ENCODE data around the gene BCL2L14. TPM values are rescaled to one million over a fixed set of nuclear protein-coding genes. Genes with fewer than 3 reads are reported as not detected.
"Not testable (repeated sequence)": the region's sequence is repeated elsewhere in the genome, so short reads cannot be mapped to it uniquely, and the experiment has no call there.

BCL2L14 gene
- total and polyA plus RNA-seq, 4 experiments from 2014 or later, result 0.41 to 1.9 (median 1.5) TPM

GRCh38 chr12:12099102-12099501, 28.4 kb downstream of the BCL2L14 start:
- DNase-seq, result no peak
- Mint-ChIP-seq H3K36me3 (peaks cover 4 to 7% of the 10 kb centered on the region in 2 donors), H3K4me1 (no peaks in the 10 kb centered on the region), H3K9me3 (peaks cover 0 to 12% (median 8%) of the 10 kb centered on the region in 8 donors), H3K27ac (peak overlapping the region in 1 of 7 donors; percentile 8), H3K27me3 (no peaks in the 10 kb centered on the region), H3K4me3 (no peak overlapping the region)
- Histone ChIP-seq H3K4me1 (ENCODE audit: insufficient read depth, low read length) (no peaks in the 10 kb centered on the region), H3K36me3 (ENCODE audit: insufficient read depth, low read length) (no peaks in the 10 kb centered on the region), H3K9me3 (ENCODE audit: control insufficient read depth in 1 of 2, low read length in 2 of 2) (no peaks in the 10 kb centered on the region), H3K27ac (ENCODE audit: low read depth, low read length) (no peak overlapping the region), H3K4me3 (ENCODE audit: low read length in 2 of 2) (no peak overlapping the region), H3K27me3 (ENCODE audit: insufficient read depth, low read length) (no peaks in the 10 kb centered on the region)
- ChIA-PET CTCF (ENCODE audit: partially characterized antibody) (no interaction called here), POLR2A (ENCODE audit: partially characterized antibody) (no interaction called here)
- intact Hi-C loops (cut with micrococcal nuclease), result no loop called here

- no peak overlapping the region for H3K27ac Mint-ChIP-seq
- H3K36me3 Mint-ChIP-seq, result peaks cover 11 to 13% of the 10 kb centered on the region in 2 donors
- no peaks in the 10 kb centered on the region for H3K36me3 ChIP-seq (ENCODE audit: insufficient read depth, low read length)
- peaks cover 0 to 4% of the 10 kb centered on the region in 2 donors for H3K9me3 ChIP-seq (ENCODE audit: control insufficient read depth in 1 of 2, low read length in 2 of 2)
- H3K4me3 ChIP-seq (ENCODE audit: low read length in 2 of 2), result no peak overlapping the region
- H3K4me3 Mint-ChIP-seq, result no peak overlapping the region
- H3K27me3 Mint-ChIP-seq, result peaks cover 2% of the 10 kb centered on the region in 2 donors
- CTCF ChIA-PET (ENCODE audit: partially characterized antibody), result no interaction called here
- no peaks in the 10 kb centered on the region for H3K4me1 Mint-ChIP-seq
- POLR2A ChIA-PET (ENCODE audit: partially characterized antibody), result no interaction called here
- H3K4me1 ChIP-seq (ENCODE audit: insufficient read depth, low read length), result no peaks in the 10 kb centered on the region
- intact Hi-C loops (cut with micrococcal nuclease), result no loop called here
- peaks cover 2 to 61% (median 44%) of the 10 kb centered on the region in 8 donors for H3K9me3 Mint-ChIP-seq
- H3K27me3 ChIP-seq (ENCODE audit: insufficient read depth, low read length), result no peaks in the 10 kb centered on the region
- no peak overlapping the region for H3K27ac ChIP-seq (ENCODE audit: low read depth, low read length)
- DNase-seq, result no peak
Observed at GRCh38 chr12:12107678-12108077, 36.9 kb downstream of the BCL2L14 start.

- Histone ChIP-seq H3K9me3 (ENCODE audit: control insufficient read depth in 1 of 2, low read length in 2 of 2) (peaks cover 0 to 4% of the 10 kb centered on the region in 2 donors), H3K27me3 (ENCODE audit: insufficient read depth, low read length) (no peaks in the 10 kb centered on the region), H3K4me3 (ENCODE audit: low read length in 2 of 2) (no peak overlapping the region), H3K4me1 (ENCODE audit: insufficient read depth, low read length) (no peaks in the 10 kb centered on the region), H3K36me3 (ENCODE audit: insufficient read depth, low read length) (no peaks in the 10 kb centered on the region), H3K27ac (ENCODE audit: low read depth, low read length) (no peak overlapping the region)
- intact Hi-C loops (cut with micrococcal nuclease), result no loop called here
- Mint-ChIP-seq H3K4me1 (no peaks in the 10 kb centered on the region), H3K27me3 (peaks cover 2% of the 10 kb centered on the region in 2 donors), H3K4me3 (no peak overlapping the region), H3K27ac (peak overlapping the region in 1 of 7 donors; percentile 84), H3K9me3 (peaks cover 2 to 55% (median 41%) of the 10 kb centered on the region in 8 donors), H3K36me3 (peaks cover 11 to 13% of the 10 kb centered on the region in 2 donors)
- ChIA-PET POLR2A (ENCODE audit: partially characterized antibody) (no interaction called here), CTCF (ENCODE audit: partially characterized antibody) (no interaction called here)
- DNase-seq, result no peak
Observed at GRCh38 chr12:12108441-12109058, 37.8 kb downstream of the BCL2L14 start.

- intact Hi-C loops (cut with micrococcal nuclease); H3K4me3 ChIP-seq (ENCODE audit: low read length in 2 of 2); H3K27me3 ChIP-seq (ENCODE audit: insufficient read depth, low read length); H3K36me3 ChIP-seq (ENCODE audit: insufficient read depth, low read length); CTCF ChIA-PET (ENCODE audit: partially characterized antibody); H3K4me1 ChIP-seq (ENCODE audit: insufficient read depth, low read length); H3K27me3 Mint-ChIP-seq; H3K4me1 Mint-ChIP-seq; POLR2A ChIA-PET (ENCODE audit: partially characterized antibody); H3K27ac ChIP-seq (ENCODE audit: low read depth, low read length); H3K9me3 ChIP-seq (ENCODE audit: control insufficient read depth in 1 of 2, low read length in 2 of 2): not testable (repeated sequence)
- H3K36me3 Mint-ChIP-seq, result peaks cover 11 to 13% of the 10 kb centered on the region in 2 donors
- peak in 4 of 5 donors; percentile 1 to 44 (median 22) for DNase-seq
- H3K9me3 Mint-ChIP-seq, result peaks cover 2 to 36% (median 28%) of the 10 kb centered on the region in 8 donors
- peak overlapping the region in 1 of 7 donors; percentile 42 for H3K27ac Mint-ChIP-seq
- peak overlapping the region in 6 of 8 donors; percentile 57 to 73 (median 70) for H3K4me3 Mint-ChIP-seq
Observed at GRCh38 chr12:12110923-12111555, 40.3 kb downstream of the BCL2L14 start.

GRCh38 chr12:12115514-12115913, 44.8 kb downstream of the BCL2L14 start:
- DNase-seq, result no peak
- ChIA-PET CTCF (ENCODE audit: partially characterized antibody) (no interaction called here), POLR2A (ENCODE audit: partially characterized antibody) (no interaction called here)
- peaks cover 0 to 4% of the 10 kb centered on the region in 2 donors for H3K36me3 Mint-ChIP-seq
- H3K4me1 Mint-ChIP-seq, result no peaks in the 10 kb centered on the region
- Histone ChIP-seq H3K9me3 (ENCODE audit: control insufficient read depth in 1 of 2, low read length in 2 of 2) (no peaks in the 10 kb centered on the region), H3K27me3 (ENCODE audit: insufficient read depth, low read length) (no peaks in the 10 kb centered on the region), H3K4me1 (ENCODE audit: insufficient read depth, low read length) (no peaks in the 10 kb centered on the region), H3K36me3 (ENCODE audit: insufficient read depth, low read length) (no peaks in the 10 kb centered on the region), H3K27ac (ENCODE audit: low read depth, low read length) (no peak overlapping the region), H3K4me3 (ENCODE audit: low read length in 2 of 2) (no peak overlapping the region)
- peaks cover 0 to 5% of the 10 kb centered on the region in 2 donors for H3K27me3 Mint-ChIP-seq
- no peak overlapping the region for H3K4me3 Mint-ChIP-seq
- intact Hi-C loops (cut with micrococcal nuclease), result no loop called here
- H3K9me3 Mint-ChIP-seq, result no peaks in the 10 kb centered on the region
- H3K27ac Mint-ChIP-seq, result no peak overlapping the region

GRCh38 chr12:12116677-12117076, 45.9 kb downstream of the BCL2L14 start:
- peaks cover 0 to 5% of the 10 kb centered on the region in 2 donors for H3K27me3 Mint-ChIP-seq
- Histone ChIP-seq H3K27me3 (ENCODE audit: insufficient read depth, low read length) (no peaks in the 10 kb centered on the region), H3K4me1 (ENCODE audit: insufficient read depth, low read length) (no peaks in the 10 kb centered on the region), H3K36me3 (ENCODE audit: insufficient read depth, low read length) (no peaks in the 10 kb centered on the region), H3K27ac (ENCODE audit: low read depth, low read length) (no peak overlapping the region), H3K4me3 (ENCODE audit: low read length in 2 of 2) (no peak overlapping the region), H3K9me3 (ENCODE audit: control insufficient read depth in 1 of 2, low read length in 2 of 2) (no peaks in the 10 kb centered on the region)
- intact Hi-C loops (cut with micrococcal nuclease), result no loop called here
- H3K27ac Mint-ChIP-seq, result no peak overlapping the region
- DNase-seq, result no peak
- H3K36me3 Mint-ChIP-seq, result peaks cover 0 to 8% of the 10 kb centered on the region in 2 donors
- H3K4me3 Mint-ChIP-seq, result no peak overlapping the region
- H3K4me1 Mint-ChIP-seq, result no peaks in the 10 kb centered on the region
- CTCF ChIA-PET (ENCODE audit: partially characterized antibody), result no interaction called here
- H3K9me3 Mint-ChIP-seq, result no peaks in the 10 kb centered on the region
- POLR2A ChIA-PET (ENCODE audit: partially characterized antibody), result no interaction called here

- ChIA-PET CTCF (ENCODE audit: partially characterized antibody) (no interaction called here), POLR2A (ENCODE audit: partially characterized antibody) (no interaction called here)
- H3K9me3 ChIP-seq (ENCODE audit: control insufficient read depth in 1 of 2, low read length in 2 of 2), result no peaks in the 10 kb centered on the region
- intact Hi-C loops (cut with micrococcal nuclease), result no loop called here
- H3K27ac ChIP-seq (ENCODE audit: low read depth, low read length), result no peak overlapping the region
- DNase-seq, result no peak
- no peaks in the 10 kb centered on the region for H3K27me3 ChIP-seq (ENCODE audit: insufficient read depth, low read length)
- H3K27me3 Mint-ChIP-seq, result no peaks in the 10 kb centered on the region
- H3K9me3 Mint-ChIP-seq, result no peaks in the 10 kb centered on the region
- H3K27ac Mint-ChIP-seq, result no peak overlapping the region
- no peak overlapping the region for H3K4me3 Mint-ChIP-seq
- no peaks in the 10 kb centered on the region for H3K4me1 ChIP-seq (ENCODE audit: insufficient read depth, low read length)
- H3K4me1 Mint-ChIP-seq, result no peaks in the 10 kb centered on the region
- H3K4me3 ChIP-seq (ENCODE audit: low read length in 2 of 2), result no peak overlapping the region
- H3K36me3 ChIP-seq (ENCODE audit: insufficient read depth, low read length), result no peaks in the 10 kb centered on the region
- peaks cover 0 to 14% of the 10 kb centered on the region in 2 donors for H3K36me3 Mint-ChIP-seq
Observed at GRCh38 chr12:12121061-12121460, 50.3 kb downstream of the BCL2L14 start.

Data from CD4-positive, alpha-beta memory T cell (primary cell).